Erythroblast (primary cell): ENCODE measurements around the gene GARS1.

Experiments used
- DNase-seq, 2 experiments: peaks; one replicate each; lab custom pipeline; 2025; lab: John Stamatoyannopoulos, UW
- GATA1 ChIP-seq: IDR thresholded peaks from 2 replicates; pipeline ENCODE4 v1.6.1; 2011; ENCODE audit warnings: low read depth, mild to moderate bottlenecking, control low read depth, low read length, moderate library complexity
- POLR2A ChIP-seq: IDR thresholded peaks from 2 replicates; pipeline ENCODE4 v1.6.1; 2011; ENCODE audit warnings: mild to moderate bottlenecking, low read length

Gene GARS1

DNA sequence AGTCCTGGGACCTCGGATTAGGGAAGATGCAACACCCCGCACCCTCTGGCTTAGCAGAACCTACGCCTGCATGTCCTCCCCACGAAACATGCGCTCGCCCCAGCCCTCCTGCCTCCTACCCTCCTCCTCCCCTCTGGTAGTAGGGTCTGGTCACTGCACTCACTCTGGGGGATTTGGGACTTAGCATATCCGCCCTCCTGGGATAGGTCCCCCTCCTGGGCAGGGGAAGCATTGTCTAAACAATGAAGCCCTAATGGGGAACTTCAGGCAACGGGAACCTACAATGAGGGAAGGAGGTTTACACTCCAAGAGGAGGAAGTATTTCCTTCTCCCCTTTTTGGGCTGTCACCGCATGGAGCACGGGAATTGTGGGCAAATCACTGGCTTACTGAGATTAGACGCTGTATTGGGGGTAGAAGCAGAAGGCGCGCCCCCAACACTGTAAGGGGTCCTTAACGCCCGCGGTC, 86.7 kb downstream of the GARS1 start:
- DNase-seq = no peak
- no peak for TF ChIP-seq GATA1
- TF ChIP-seq POLR2A = no peak

DNA sequence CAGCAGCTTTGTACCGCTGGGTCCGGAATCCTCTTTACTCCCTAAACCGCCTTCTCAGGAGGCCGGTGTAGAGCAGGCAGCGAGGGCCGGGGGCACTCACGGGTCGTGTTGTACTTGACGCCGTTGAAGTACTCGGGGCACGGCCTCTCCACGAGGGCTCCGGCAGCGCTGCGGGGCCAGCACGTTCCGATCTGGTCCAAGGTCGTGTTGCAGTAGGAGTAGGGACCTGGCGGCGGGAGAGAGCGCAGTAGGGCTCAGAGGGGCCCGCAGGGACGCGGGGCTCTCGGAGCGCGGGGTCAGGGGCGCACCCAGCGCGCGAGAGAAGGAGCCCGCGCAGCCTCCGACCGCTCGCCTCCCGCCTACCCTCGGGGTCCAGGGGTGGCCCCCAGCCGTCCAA, 87.1 kb downstream of the GARS1 start:
- DNase-seq = no peak
- TF ChIP-seq POLR2A = no peak
- no peak for TF ChIP-seq GATA1

DNA sequence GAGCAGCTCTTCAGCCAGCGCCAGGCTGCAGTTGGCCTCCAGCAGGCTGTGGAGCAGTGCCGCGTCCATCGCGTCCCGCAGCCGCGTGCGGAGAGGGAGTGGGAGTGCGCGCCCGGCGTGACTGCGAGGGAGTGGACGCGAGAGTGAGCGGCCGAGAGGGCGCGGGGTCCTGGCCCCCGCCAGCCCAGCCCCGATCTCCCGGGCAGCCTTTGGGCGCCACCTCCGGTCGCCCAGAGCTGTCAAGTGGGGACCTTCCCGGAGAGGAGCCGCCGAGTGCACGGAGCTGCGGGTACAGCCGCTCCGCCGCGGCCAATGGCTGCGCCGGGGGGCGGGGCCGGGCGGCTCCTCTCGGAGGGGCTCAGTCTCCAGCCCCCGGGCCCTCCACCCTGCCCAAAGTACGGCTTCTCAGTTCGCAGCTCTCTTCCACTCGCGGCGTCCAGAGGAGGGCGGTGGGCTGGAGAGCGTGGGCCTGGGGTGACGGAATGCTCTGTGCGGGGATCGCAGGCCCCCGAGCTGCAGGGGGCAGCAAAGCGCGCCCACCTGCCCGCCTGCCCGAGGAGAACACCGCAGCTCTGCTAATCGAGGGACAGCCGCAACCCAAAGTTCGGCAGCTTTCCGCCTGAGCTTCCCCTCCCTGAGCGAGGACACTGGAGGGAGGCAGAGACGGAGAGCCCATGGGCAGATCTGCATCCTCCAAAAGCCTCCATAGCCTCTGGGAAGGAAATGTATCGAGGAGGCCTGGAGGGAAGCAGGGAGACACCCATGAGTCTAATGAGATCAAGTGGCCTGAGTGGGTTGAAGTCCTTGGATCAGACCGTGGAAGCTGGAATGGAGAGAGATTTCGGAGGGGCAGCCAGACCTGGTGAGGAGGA, 87.8 kb downstream of the GARS1 start, which contains the start of gene CRHR2:
Gene CRHR2, minus strand, starts transcription at position 245 of the 872 bp plus-strand sequence. Its CDS starts 176 bp downstream, at position 69.
- TF ChIP-seq GATA1 (no peak), POLR2A (no peak)
- no peak for DNase-seq

GRCh38 chr7:30683306-30683705, 88.6 kb downstream of the GARS1 start:
- DNase-seq = no peak
- no peak for TF ChIP-seq GATA1
- no peak for TF ChIP-seq POLR2A
